Measurements from ENCODE around the gene MAD2L2.

Gene MAD2L2

DNA sequence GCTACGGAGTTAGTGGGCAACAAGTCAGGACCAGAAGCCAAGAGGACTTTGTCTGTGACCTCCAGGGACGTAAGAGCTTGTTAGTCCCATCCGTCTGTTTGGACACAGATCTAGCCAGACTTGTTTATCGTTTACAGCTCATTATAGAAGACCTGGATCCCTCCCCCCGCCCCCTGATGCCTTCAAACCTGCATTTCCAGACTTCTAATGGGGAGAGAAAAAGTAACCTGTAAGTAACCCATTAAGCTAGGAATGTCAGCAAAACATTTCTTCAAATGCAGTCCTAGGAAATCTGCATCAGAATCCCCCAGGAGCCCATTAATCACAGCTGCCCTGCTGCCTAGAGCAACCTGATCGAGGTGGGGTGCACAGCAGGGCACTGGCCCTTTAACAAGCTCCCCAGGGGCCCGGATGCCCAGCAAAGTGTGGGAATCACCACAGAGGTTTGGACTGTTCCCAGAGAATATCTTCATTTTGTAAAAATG is 1.4 kb upstream of the MAD2L2 start:
- TF ChIP-seq YY1 (IDR thresholded peaks at IDR 0.05; ENCODE audit: low read depth) (no peak), NFIC (IDR thresholded peaks at IDR 0.05) (no peak), EGR1 (IDR thresholded peaks at IDR 0.05) (no peak), TCF12 (IDR thresholded peaks at IDR 0.05; ENCODE audit: low read depth) (no peak), CEBPB (IDR thresholded peaks at IDR 0.05) (no peak), EP300 (IDR thresholded peaks at IDR 0.05; ENCODE audit: borderline replicate concordance) (no peak), CREB1 (IDR thresholded peaks at IDR 0.05; ENCODE audit: low read depth) (no peak), TEAD4 (IDR thresholded peaks at IDR 0.05) (no peak), FOXM1 (IDR thresholded peaks at IDR 0.05; ENCODE audit: borderline replicate concordance, low read depth) (no peak), RAD21 (IDR thresholded peaks at IDR 0.05; ENCODE audit: low read depth) (no peak), TAF1 (IDR thresholded peaks at IDR 0.05; ENCODE audit: low read depth) (no peak), ZBTB7A (IDR thresholded peaks at IDR 0.05; ENCODE audit: low read depth) (no peak)
- TF ChIP-seq, protein P1, sequence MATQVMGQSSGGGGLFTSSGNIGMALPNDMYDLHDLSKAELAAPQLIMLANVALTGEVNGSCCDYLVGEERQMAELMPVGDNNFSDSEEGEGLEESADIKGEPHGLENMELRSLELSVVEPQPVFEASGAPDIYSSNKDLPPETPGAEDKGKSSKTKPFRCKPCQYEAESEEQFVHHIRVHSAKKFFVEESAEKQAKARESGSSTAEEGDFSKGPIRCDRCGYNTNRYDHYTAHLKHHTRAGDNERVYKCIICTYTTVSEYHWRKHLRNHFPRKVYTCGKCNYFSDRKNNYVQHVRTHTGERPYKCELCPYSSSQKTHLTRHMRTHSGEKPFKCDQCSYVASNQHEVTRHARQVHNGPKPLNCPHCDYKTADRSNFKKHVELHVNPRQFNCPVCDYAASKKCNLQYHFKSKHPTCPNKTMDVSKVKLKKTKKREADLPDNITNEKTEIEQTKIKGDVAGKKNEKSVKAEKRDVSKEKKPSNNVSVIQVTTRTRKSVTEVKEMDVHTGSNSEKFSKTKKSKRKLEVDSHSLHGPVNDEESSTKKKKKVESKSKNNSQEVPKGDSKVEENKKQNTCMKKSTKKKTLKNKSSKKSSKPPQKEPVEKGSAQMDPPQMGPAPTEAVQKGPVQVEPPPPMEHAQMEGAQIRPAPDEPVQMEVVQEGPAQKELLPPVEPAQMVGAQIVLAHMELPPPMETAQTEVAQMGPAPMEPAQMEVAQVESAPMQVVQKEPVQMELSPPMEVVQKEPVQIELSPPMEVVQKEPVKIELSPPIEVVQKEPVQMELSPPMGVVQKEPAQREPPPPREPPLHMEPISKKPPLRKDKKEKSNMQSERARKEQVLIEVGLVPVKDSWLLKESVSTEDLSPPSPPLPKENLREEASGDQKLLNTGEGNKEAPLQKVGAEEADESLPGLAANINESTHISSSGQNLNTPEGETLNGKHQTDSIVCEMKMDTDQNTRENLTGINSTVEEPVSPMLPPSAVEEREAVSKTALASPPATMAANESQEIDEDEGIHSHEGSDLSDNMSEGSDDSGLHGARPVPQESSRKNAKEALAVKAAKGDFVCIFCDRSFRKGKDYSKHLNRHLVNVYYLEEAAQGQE (IDR thresholded peaks at IDR 0.05; ENCODE audit: low read depth), result no peak
- TF ChIP-seq, protein P2, sequence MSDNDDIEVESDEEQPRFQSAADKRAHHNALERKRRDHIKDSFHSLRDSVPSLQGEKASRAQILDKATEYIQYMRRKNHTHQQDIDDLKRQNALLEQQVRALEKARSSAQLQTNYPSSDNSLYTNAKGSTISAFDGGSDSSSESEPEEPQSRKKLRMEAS (IDR thresholded peaks at IDR 0.05), result no peak
- TF ChIP-seq, protein P3, sequence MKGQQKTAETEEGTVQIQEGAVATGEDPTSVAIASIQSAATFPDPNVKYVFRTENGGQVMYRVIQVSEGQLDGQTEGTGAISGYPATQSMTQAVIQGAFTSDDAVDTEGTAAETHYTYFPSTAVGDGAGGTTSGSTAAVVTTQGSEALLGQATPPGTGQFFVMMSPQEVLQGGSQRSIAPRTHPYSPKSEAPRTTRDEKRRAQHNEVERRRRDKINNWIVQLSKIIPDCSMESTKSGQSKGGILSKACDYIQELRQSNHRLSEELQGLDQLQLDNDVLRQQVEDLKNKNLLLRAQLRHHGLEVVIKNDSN (IDR thresholded peaks at IDR 0.05), result no peak

DNA sequence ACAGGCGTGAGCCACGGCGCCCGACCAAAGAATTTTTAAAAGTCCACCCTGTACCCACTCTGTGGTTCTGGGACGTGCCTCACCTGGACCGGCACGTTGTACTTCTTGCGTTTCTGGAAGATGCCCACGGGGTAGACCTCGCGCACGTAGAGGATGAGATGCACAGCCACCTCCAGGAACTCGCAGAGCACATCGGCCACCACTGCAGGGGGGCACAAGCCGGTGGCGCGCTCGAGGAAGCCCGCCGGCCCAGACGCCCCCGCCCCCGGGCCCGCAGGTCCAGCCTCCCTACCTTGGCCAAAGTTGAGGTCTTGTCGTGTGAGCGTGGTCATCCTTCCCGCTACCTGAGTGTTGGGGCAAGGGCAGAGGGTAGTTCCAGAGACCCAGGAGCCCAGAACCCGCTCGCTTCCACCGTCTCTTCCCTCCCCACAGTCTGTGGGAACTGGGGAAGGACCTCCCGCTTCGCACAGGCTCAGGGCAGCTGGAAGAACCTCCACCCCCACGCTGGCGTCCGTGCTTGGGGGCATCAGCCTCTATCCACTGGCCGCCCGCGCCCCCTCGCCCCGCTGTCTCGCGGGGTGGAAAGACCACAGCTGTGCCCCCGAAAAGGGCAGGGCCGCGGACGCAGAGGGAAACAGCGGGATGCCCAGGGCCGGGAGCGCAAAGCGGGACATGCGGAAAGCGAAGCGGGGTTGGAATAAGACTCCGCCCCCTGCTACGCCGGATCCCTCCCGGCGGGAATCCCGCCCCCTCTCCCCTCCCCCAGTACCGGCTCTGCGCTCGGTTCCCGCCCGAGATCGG is 478 bp downstream of the MAD2L2 start:
- TF ChIP-seq, protein P3 (IDR thresholded peaks at IDR 0.05), result 0 out of 2 replicates have a peak, but pooled peaks have one; percentile 5
- no peak for TF ChIP-seq TEAD4 (IDR thresholded peaks at IDR 0.05)
- 0 out of 2 replicates have a peak, but pooled peaks have one; percentile 20 for TF ChIP-seq TAF1 (IDR thresholded peaks at IDR 0.05; ENCODE audit: low read depth)
- TF ChIP-seq, protein P2 (IDR thresholded peaks at IDR 0.05), result no peak
- TF ChIP-seq, protein P1 (IDR thresholded peaks at IDR 0.05; ENCODE audit: low read depth), result no peak
- no peak for TF ChIP-seq TCF12 (IDR thresholded peaks at IDR 0.05; ENCODE audit: low read depth)

DNA sequence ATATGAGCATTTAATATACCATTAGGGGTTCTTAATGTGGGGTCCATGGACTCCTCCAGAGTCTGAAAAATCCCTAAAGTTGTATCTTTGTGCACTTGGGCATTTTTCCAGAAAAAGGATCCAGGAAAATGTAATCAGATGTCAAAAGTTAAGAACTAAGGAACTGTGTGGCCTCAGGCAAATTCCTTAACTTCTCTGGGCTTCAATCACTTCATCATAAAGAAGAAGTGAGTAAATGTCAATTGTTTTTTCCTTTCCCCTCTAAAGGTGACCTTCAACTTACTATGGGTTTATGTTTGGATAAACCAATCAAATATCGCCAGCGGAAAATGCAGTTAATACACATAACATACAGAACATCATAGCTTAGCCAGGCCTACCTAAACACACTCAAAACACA is 2.5 kb downstream of the MAD2L2 start:
- TF ChIP-seq, protein P1 (IDR thresholded peaks at IDR 0.05; ENCODE audit: low read depth), result no peak

DNA sequence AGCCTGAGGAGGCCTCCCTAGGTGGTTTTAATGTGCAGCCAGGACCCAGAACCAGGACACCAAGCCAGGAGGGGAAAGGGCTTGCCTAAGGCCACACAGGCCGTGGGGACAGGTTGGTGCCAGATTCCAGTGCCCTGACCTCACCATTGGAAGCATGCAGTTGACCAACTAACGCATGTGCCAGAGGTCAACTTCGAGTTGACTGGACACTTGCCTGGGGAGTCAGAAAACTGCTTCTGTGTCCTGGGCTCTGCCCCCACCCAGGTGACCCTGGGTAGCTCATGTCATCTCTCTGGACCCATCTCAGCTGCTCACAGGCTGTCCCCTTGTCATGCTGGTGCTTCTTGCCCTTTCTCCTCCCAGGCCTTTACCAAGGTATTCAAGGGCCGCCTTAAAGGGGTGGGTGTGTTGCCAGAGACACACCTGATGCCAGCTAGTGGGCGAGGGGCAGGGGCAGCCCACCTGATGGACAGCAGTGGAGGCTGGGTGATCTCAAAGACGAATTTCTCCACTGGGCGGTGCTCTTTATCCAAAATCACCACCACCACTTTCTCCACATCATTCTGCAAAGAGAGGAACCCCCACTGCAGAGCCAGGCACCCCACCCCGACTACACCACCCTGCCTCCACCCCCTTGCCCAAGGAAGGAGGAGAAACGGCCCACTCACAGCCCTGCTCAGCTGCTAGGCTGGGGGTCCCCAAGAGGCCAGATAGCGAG is 4.4 kb downstream of the MAD2L2 start:
- TF ChIP-seq, protein P2 (IDR thresholded peaks at IDR 0.05), result no peak
- peak; percentile 30 for TF ChIP-seq RAD21 (IDR thresholded peaks at IDR 0.05; ENCODE audit: low read depth)

All from Ishikawa (cell line).